HT1080 (cell line): ENCODE measurements around the gene SGTA. TPM values are rescaled to one million over a fixed set of nuclear protein-coding genes. Genes with fewer than 3 reads are reported as not detected.

Source experiments
- DNase-seq: peaks from one replicate; pipeline ENCODE4 v3.0.0-alpha.2; 2015; ENCODE audit warnings: low read depth
- polyA plus RNA-seq, 2 experiments: library from polyadenylated mRNA; depleted of rRNA; stranded (reverse); fragments of >200 nt; gene quantifications; 2 replicates each; pipeline ENCODE4 v1.2.3, GENCODE V29; 2015
- total RNA-seq: library from RNA; depleted of rRNA; stranded (reverse); fragments of >200 nt; shearing (Covaris generic); gene quantifications from 2 replicates; pipeline ENCODE4 v1.2.3, GENCODE V29; 2014; rRNA removed

SGTA gene
- total RNA-seq = 104 and 131 TPM in 2 replicates
- polyA plus RNA-seq (2015; cell fraction: cytosol; rRNA removed) = 83.8 and 94.3 TPM in 2 replicates
- polyA plus RNA-seq (2015; cell fraction: nucleus; rRNA removed) = 60.9 and 65.7 TPM in 2 replicates

GRCh38 chr19:2782936-2783780, at the start of gene SGTA:
TSS of gene SGTA (minus strand) at chr19:2783273. CDS start at chr19:2769068, 14,205 bp downstream.
- peak; percentile 99 for DNase-seq

DNA sequence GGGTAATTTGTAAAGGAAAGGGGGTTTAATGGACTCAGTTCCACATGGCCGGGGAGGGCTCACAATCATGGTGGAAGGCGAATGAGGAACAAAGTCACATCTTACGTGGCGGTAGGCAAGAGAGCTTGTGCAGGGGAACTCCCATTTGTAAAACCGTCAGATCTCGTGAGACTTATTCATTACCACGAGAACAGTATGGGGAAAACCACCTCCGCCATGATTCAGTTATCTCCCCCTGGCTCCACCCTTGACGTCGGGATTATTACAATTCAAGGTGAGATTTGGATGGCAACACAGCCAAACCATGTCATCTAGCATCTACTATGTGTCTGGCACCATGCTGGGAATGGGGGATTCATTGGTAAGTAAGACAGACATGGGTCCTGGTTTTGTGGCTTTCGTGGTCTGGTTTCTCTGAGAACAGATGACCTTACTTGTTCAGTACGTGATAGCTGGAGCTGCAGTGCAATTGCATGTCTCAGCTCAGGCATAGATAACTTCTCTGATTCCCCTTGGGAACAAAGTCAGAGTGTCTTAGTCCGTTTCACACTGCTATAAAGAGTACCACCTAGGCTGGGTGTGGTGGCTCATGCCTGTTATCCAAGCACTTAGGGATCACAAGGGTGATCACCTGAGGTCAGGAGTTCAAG, 44.9 kb upstream of the SGTA start:
- no peak for DNase-seq

GRCh38 chr19:2827022-2827421, 43.9 kb upstream of the SGTA start:
- DNase-seq = no peak

DNA sequence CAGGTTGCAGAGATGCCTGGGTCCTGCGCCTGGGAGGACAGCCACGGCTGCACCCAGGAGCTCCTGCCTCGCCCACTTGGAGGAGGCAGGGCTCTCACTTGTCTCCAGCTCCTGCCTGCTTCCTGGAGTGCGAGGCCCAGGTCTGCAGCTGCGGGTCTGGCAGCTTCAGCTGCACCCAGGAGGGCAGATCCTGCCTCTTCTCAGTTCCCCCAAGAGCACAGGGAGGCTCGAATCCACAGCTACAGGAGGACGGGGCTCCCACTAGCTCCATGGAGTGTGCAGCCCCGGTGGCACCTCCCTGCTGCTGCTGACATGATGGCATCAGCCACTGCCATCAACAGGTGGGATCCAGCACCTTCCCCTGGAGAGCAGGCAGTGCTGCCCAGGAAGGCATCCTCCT, 41.1 kb upstream of the SGTA start:
- no peak for DNase-seq

- DNase-seq = no peak
Measured at GRCh38 chr19:2823646-2824045, 40.6 kb upstream of the SGTA start.

DNA sequence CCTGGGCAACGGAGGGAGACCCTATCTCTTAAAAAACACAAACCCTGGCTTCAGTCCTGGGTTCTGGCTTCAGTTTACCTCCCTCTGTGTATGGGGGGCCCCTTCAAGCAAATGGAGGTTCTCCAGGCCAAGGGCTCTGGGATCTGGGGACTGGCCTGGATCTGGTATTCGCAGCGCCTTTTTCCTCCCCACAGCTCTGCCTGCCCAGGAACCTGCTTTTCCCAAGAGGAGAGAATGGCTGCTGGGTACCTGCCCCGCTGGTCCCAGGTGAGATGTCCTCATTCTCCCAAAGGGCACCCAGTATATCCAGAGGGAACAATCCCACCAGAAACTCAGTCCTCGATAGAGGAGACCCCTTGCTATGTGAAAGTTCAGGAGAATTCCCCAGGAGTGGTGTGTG, 39.8 kb upstream of the SGTA start:
- no peak for DNase-seq

DNA sequence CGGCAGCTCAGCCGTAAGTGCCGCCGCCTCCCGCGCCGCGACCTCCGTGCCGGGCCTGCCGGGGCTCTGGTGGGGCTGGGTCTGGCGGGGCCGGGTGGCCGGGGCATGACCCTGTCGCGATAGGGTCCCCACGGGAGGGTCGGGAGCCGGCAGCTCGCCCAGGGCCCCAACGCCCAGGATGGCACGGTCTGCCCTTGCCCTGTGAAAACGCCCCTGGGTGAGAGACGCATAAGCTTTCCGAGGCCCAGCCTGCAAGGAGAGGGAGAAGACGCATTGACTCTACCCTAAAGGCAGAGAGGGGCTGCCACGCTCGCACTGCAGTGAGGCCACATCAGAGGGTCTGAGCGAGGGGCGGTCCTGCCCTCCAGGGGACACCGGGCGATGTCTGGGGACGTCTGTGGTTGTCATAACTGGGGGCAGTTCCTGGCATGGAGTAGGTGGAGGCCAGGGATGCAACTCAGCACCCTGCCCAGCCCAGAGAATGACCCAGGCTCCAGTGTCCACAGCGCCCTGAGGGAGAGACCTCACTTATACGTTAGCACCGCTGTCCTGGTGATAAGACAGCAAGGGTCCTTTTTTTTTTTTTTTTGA, 37.1 kb upstream of the SGTA start:
- DNase-seq = no peak

GRCh38 chr19:2819540-2820111, 36.6 kb upstream of the SGTA start, which contains the start of gene ZNF554:
TSS of gene ZNF554 (plus strand) at chr19:2819868. CDS start at chr19:2820072, 204 bp downstream.
- DNase-seq = peak; percentile 91

GRCh38 chr19:2817237-2817829, 34.3 kb upstream of the SGTA start:
- DNase-seq = peak; percentile 37

- no peak for DNase-seq
Measured at GRCh38 chr19:2816641-2817040, 33.6 kb upstream of the SGTA start.

GRCh38 chr19:2815923-2816322, 32.9 kb upstream of the SGTA start:
- DNase-seq = no peak

GRCh38 chr19:2815191-2815614, 32.1 kb upstream of the SGTA start:
- no peak for DNase-seq

DNA sequence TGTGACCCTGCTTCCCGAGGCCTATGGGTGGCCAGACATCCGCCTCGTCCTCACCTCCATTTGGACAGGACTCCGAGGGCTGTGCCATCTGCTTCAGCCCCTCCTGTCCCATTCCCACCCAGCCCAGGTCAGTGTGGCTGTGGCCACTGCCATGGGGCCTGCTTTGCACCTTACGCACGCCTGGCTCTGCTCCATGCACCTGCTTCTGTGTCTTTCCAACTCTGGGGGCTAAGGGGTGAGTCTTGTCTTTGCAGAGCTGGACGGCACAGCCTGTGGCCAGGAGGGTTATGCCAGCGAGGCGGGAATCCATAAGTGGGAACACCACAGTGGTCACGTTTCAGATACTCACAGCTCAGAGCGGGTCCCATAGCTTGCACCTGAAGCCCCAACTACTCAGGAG, 31.4 kb upstream of the SGTA start:
- DNase-seq = no peak

DNA sequence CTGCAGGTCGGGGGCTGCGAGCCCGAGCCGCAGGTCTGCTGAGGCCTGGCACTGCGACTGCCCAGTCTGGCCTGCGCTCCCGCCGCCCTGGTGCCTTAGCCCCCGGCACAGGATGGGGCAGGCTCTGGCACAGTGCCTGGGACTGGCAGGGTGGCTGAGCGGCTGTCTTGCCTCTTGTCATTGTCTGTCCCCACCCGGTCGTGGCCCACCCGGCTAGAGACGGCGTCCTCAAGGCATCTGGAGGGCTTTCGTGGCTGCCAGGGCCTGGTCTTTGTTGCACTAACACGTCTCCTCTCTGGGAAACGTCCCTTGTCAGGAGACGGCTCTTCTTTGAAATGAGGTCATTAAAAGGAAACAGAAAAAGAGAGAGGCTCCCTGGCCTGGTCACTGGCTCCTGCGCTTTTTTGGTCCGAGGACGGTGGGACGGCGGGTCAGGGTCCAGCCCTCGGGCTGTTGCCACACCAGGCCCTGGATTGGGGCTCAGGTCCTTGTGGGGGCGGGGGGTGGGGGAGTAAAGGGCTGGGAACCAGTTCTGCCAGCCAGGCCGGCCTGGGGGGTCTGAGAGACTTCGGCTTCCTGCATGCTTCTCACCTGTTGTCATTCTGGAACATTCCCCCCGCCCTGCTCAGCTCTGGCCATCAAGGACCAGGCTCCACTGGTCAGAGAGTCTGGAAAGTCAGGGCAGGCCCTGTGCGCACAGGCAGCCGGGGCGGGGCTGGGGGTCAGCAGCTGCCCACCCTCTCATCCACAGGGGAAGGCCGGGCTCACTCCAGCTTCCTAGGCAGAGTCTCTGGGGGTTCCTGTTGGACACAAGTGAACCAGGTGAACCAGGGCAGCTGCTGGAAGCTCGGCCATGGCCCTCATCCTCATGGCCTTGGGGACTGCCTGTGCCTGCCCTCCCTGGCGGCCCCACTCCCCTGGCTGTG, 30.4 kb upstream of the SGTA start:
- no peak for DNase-seq

GRCh38 chr19:2812414-2813234, 29.6 kb upstream of the SGTA start:
- DNase-seq = no peak

- no peak for DNase-seq
Measured at GRCh38 chr19:2811735-2812413, 28.8 kb upstream of the SGTA start.

GRCh38 chr19:2811221-2811722, 28.2 kb upstream of the SGTA start:
- no peak for DNase-seq
